ENCODE measurements around the gene PON1.

DNA sequence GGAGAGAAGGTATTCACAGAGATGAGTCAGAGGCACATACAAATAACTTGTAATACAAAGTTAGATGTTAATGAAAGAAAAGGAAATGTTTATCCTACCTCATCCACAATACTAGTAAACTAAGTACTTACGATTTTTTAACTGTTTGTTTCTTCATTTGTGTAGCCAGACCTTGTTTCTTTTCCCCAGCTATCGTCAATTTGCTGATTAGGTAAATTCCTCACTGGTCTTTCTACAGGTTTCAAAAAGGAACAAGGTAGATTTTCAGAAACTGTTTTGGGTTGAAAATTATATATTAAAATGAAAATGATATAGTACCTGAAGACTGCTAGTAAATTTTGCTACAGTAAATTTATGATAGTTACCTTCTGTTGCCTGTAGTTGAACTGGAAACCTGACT is 56.6 kb downstream of the PON1 start:
- TF ChIP-seq, protein P1, sequence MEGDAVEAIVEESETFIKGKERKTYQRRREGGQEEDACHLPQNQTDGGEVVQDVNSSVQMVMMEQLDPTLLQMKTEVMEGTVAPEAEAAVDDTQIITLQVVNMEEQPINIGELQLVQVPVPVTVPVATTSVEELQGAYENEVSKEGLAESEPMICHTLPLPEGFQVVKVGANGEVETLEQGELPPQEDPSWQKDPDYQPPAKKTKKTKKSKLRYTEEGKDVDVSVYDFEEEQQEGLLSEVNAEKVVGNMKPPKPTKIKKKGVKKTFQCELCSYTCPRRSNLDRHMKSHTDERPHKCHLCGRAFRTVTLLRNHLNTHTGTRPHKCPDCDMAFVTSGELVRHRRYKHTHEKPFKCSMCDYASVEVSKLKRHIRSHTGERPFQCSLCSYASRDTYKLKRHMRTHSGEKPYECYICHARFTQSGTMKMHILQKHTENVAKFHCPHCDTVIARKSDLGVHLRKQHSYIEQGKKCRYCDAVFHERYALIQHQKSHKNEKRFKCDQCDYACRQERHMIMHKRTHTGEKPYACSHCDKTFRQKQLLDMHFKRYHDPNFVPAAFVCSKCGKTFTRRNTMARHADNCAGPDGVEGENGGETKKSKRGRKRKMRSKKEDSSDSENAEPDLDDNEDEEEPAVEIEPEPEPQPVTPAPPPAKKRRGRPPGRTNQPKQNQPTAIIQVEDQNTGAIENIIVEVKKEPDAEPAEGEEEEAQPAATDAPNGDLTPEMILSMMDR (IDR thresholded peaks at IDR 0.05) = no peak
- TF ChIP-seq POLR2A (IDR thresholded peaks at IDR 0.05) = no peak
